ENCODE measurements around the gene ADAP1.

Gene ADAP1

DNA sequence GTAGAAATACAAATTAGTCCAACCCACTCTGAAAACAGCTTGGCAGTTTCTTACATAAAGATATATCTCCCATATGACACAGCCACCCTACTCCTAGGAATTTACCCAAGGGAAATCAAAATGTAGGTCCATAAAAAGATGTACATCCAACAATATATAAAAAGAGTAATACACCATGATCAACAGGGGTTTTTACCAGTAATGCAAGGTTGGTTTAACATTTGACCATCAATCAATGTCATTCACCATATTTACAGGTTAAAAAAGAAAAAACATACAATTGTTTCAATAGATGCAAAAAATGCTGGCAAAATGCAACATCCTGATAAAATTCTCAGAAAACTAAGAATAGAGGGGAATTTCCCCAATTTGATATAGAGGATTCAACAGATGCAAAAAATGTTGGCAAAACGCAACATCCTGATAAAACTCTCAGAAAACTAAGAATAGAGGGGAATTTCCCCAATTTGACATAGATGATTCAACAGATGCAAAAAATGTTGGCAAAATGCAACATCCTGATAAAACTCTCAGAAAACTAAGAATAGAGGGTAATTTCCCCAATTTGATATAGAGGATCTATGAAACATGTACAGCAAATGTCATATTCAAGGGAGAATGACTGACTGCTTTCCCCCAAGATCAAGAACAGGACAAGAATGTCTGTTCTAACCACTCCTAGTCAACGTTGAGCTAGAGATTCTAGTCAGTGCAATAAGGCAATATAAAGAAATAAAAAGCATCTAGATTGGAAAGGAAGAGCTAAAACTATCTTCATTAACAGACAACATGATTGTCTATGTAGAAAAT, 13.7 kb downstream of the ADAP1 start:
- H3K36me3 ChIP-seq = peaks cover 7 to 47% (median 27%) of the 10 kb centered on the region in 11 experiments; a peak in 20 of 22 replicates
- H3K9ac ChIP-seq = peak overlapping the region in 6 of 11 experiments; percentile 7 to 74 (median 48); a peak in 9 of 22 replicates
- H3K4me3 ChIP-seq = no peak overlapping the region; a peak in 1 of 20 replicates
- H3K4me2 ChIP-seq = peak overlapping the region in 10 of 11 experiments; percentile 6 to 92 (median 46); a peak in 17 of 22 replicates
- H3K9me3 ChIP-seq (replicated peaks in 1 of 11) = peaks cover 13 to 43% (median 16%) of the 10 kb centered on the region in 11 experiments; a peak in 21 of 22 replicates
- peaks cover 0 to 18% (median 5%) of the 10 kb centered on the region in 11 experiments; a peak in 7 of 22 replicates for H3K27me3 ChIP-seq
- H3K27ac ChIP-seq = peak overlapping the region; percentile 42 to 93 (median 73)
- peaks cover 15 to 82% (median 59%) of the 10 kb centered on the region in 10 experiments for H3K4me1 ChIP-seq
- H4K20me1 ChIP-seq = peaks cover 4 to 38% (median 25%) of the 10 kb centered on the region in 11 experiments; a peak in 20 of 22 replicates
- peak in 2 of 11 experiments; percentile 35 to 60; a peak in 3 of 22 replicates for TF ChIP-seq Cebpa-rat (IDR thresholded peaks at IDR 0.05)

DNA sequence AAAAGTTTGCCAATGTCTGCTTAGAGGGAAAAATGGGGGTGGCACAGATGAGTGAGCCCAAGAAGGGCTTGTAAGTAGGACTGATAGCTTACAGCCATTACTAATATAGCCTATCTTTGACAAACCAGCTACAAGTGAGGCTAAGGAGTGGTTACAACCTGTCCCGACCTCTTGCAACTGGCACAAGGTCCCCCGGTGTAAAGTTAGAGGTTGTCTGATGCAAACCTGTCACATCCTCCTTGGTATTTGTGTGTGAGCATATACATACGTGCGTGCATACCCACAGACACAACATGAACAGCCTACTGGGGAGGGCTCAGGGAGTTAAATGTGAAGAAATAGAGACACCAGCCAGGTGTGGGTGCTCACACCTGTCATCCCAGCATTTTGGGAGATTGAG, 14.6 kb downstream of the ADAP1 start:
- peaks cover 13 to 33% (median 16%) of the 10 kb centered on the region in 11 experiments; a peak in 21 of 22 replicates for H3K9me3 ChIP-seq (replicated peaks in 1 of 11)

DNA sequence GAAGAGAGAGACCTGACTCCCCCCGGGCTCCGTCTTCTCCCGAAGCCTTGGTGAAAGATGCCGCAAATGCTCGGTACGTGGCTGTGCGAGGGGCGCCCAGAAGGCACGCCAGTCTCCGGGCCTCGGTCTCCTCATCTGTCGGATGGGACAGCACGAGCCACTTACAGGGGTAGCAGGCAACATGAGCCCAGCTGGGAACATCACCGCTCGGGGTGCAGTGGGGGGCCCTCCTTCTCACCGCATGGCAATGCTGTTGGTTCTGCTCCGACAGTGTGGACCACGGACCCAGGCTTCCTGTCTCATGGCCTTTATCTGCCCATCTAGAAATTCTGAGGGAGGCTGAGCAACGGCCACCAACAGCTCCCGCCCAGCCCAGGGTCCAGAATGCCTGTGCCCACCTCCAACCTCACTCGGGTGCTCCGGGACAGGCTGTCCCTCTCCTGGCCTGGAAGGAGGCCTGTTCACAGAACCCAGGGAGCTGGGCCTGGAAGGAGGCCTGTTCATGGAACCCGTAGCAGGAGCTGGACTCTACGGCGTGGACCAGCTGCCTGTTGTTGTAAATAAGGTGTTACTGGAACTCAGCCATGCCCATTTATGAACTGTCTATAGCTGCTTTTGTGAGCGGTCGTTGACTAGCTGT, 15.8 kb downstream of the ADAP1 start:
- Histone ChIP-seq H4K20me1 (peaks cover 0 to 29% (median 16%) of the 10 kb centered on the region in 11 experiments; a peak in 12 of 22 replicates), H3K4me1 (peaks cover 29 to 81% (median 72%) of the 10 kb centered on the region in 10 experiments), H3K27ac (peak overlapping the region in 9 of 11 experiments; percentile 34 to 93 (median 56); a peak in 15 of 22 replicates), H3K27me3 (peaks cover 0 to 15% (median 0%) of the 10 kb centered on the region in 11 experiments; a peak in 5 of 22 replicates), H3K4me3 (no peak overlapping the region), H3K4me2 (peak overlapping the region in 6 of 11 experiments; percentile 10 to 92 (median 53); a peak in 9 of 22 replicates), H3K9me3 (replicated peaks in 1 of 11) (peaks cover 13 to 22% (median 15%) of the 10 kb centered on the region in 11 experiments; a peak in 21 of 22 replicates), H3K36me3 (peaks cover 7 to 48% (median 28%) of the 10 kb centered on the region in 11 experiments; a peak in 19 of 22 replicates), H3K9ac (peak overlapping the region in 3 of 11 experiments; percentile 7 to 33 (median 26); a peak in 4 of 22 replicates)
- no peak for TF ChIP-seq Cebpa-rat (IDR thresholded peaks at IDR 0.05)

More for the DNA sequence above, 14.6 kb downstream of the ADAP1 start:
- Histone ChIP-seq H3K4me1 (peaks cover 25 to 82% (median 66%) of the 10 kb centered on the region in 10 experiments), H3K4me3 (peak overlapping the region in 1 of 10 experiments; percentile 31; a peak in 4 of 20 replicates), H3K36me3 (peaks cover 4 to 46% (median 25%) of the 10 kb centered on the region in 11 experiments; a peak in 19 of 22 replicates), H3K9ac (peak overlapping the region in 4 of 11 experiments; percentile 48 to 63 (median 50); a peak in 6 of 22 replicates), H4K20me1 (peaks cover 0 to 35% (median 17%) of the 10 kb centered on the region in 11 experiments; a peak in 18 of 22 replicates), H3K4me2 (peak overlapping the region in 10 of 11 experiments; percentile 6 to 92 (median 48); a peak in 14 of 22 replicates), H3K27me3 (peaks cover 0 to 18% (median 2%) of the 10 kb centered on the region in 11 experiments; a peak in 7 of 22 replicates), H3K27ac (peak overlapping the region; percentile 42 to 93 (median 73); a peak in 21 of 22 replicates)
- TF ChIP-seq Cebpa-rat (IDR thresholded peaks at IDR 0.05) = no peak

DNA sequence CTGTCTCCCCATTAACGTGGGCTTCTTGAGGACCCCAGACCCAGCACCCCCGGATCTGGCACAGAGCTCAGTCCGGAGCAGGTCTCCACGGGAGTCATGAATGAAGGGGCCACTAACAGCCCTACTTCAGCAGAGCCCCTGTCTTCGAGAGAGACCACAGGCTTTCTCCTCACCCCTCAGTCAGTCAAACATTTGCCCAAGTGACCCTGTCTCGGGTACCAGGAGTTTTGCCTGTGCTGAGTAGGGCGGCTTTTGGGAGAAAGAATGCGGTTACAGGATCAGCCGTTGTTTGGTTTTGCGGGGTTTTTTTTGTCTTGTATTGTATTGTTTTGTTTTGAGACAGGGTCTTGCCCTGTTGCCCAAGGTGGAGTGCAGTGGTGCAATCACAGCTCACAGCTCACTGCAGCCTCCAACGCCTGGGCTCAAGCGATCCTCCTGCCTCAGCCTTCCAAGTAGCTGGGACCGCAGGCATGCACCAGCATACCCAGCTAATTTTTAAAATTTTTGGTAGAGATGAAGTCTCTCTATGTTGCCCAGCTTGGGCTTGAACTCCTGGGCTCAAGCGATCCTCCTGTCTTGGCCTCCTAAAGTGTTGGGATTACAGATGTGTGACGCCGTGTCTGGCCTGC, 16.5 kb downstream of the ADAP1 start:
- H3K27ac ChIP-seq = peak overlapping the region in 10 of 11 experiments; percentile 16 to 93 (median 52); a peak in 17 of 22 replicates
- peak overlapping the region in 9 of 11 experiments; percentile 10 to 92 (median 73); a peak in 14 of 22 replicates for H3K4me2 ChIP-seq

DNA sequence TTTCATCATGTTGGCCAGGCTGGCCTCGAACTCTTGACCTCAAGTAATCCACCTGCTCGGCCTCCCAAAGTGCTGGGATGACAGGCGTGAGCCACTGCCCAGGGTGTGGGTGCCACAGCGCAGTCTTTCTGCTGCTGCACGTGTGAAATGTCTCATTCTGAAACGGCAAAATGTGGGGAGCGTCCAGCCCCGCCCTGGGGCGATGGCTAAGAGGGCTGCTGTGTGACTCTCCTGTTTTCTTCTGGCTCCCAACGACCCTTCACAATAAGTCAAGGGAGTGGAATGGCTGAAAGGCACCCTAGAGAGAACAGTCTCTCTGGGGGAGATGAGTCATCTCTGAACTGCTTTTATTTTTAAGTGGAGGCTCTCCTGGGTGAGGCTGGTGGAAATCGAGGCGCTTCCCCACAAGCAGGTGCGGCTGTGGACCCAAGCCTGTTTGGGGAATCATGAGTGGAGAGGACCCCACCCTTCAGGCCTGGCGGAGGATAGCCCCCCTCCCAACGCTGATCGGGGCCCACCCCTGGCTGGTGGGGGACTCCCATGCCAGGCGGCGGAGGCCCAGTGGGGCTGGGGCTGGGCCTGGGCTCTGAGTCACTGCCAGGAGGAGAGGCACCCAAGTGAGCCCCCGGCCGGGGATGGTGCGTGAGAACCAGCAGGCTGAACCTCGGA, 18.0 kb downstream of the ADAP1 start:
- Histone ChIP-seq H3K9me3 (replicated peaks in 1 of 11) (peaks cover 12 to 22% (median 15%) of the 10 kb centered on the region in 11 experiments; a peak in 20 of 22 replicates), H4K20me1 (peaks cover 0 to 29% (median 18%) of the 10 kb centered on the region in 11 experiments; a peak in 12 of 22 replicates), H3K4me3 (no peak overlapping the region; a peak in 1 of 20 replicates), H3K27me3 (peaks cover 0 to 8% (median 0%) of the 10 kb centered on the region in 11 experiments; a peak in 1 of 22 replicates), H3K36me3 (peaks cover 12 to 60% (median 38%) of the 10 kb centered on the region in 11 experiments; a peak in 19 of 22 replicates), H3K27ac (peak overlapping the region; percentile 34 to 93 (median 66)), H3K4me2 (peak overlapping the region; percentile 55 to 92 (median 75)), H3K9ac (peak overlapping the region; percentile 8 to 67 (median 54); a peak in 18 of 22 replicates), H3K4me1 (peaks cover 44 to 91% (median 83%) of the 10 kb centered on the region in 10 experiments)
- TF ChIP-seq Cebpa-rat (IDR thresholded peaks at IDR 0.05) = no peak

More for the DNA sequence above, 16.5 kb downstream of the ADAP1 start:
- peaks cover 7 to 51% (median 30%) of the 10 kb centered on the region in 11 experiments; a peak in 19 of 22 replicates for H3K36me3 ChIP-seq
- peaks cover 0 to 13% (median 0%) of the 10 kb centered on the region in 11 experiments; a peak in 3 of 22 replicates for H3K27me3 ChIP-seq
- H3K4me3 ChIP-seq = no peak overlapping the region
- H3K9ac ChIP-seq = peak overlapping the region in 5 of 11 experiments; percentile 12 to 25 (median 15); a peak in 6 of 22 replicates
- H4K20me1 ChIP-seq = peaks cover 0 to 29% (median 16%) of the 10 kb centered on the region in 11 experiments; a peak in 12 of 22 replicates
- peaks cover 12 to 22% (median 15%) of the 10 kb centered on the region in 11 experiments; a peak in 21 of 22 replicates for H3K9me3 ChIP-seq (replicated peaks in 1 of 11)
- peaks cover 29 to 84% (median 74%) of the 10 kb centered on the region in 10 experiments for H3K4me1 ChIP-seq
- peak in 4 of 11 experiments; percentile 21 to 75 (median 52); a peak in 3 of 22 replicates for TF ChIP-seq Cebpa-rat (IDR thresholded peaks at IDR 0.05)

DNA sequence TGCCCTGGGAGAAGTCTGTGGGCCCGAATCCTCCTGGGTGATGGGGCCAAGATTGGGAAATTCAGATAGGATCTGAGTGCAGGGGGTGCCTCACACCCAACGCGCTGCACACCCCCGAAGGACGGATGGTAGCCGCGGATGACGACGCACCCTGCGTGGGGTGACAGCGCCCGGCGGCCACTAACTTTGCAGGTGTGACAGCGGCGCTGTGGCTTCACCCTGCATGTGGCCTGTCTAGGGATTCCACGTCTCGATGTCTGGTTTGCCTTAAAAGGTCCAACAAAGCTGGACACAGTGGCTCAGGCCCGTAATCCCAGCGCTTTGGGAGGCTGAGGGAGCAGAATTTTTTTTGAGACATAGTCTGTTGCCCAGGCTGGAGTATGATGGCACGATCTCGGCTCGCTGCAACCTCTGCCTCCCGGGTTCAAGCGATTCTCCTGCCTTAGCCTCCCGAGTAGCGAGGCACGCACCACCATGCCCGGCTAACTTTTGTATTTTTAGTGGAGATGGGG, 18.6 kb downstream of the ADAP1 start:
- Histone ChIP-seq H3K4me2 (peak overlapping the region; percentile 55 to 92 (median 75)), H3K27ac (peak overlapping the region in 10 of 11 experiments; percentile 34 to 93 (median 68); a peak in 19 of 22 replicates)

More for the DNA sequence above, 18.6 kb downstream of the ADAP1 start:
- peaks cover 0 to 29% (median 18%) of the 10 kb centered on the region in 11 experiments; a peak in 12 of 22 replicates for H4K20me1 ChIP-seq
- 0 out of 22 replicates have a peak, but pooled peaks cover 0 to 2% (median 0%) of the 10 kb centered on the region in 11 experiments for H3K27me3 ChIP-seq
- H3K4me3 ChIP-seq = no peak overlapping the region
- H3K4me1 ChIP-seq = peaks cover 49 to 91% (median 84%) of the 10 kb centered on the region in 10 experiments
- H3K9ac ChIP-seq = peak overlapping the region in 7 of 11 experiments; percentile 13 to 67 (median 60); a peak in 11 of 22 replicates
- H3K36me3 ChIP-seq = peaks cover 12 to 60% (median 38%) of the 10 kb centered on the region in 11 experiments; a peak in 19 of 22 replicates
- no peak for TF ChIP-seq Cebpa-rat (IDR thresholded peaks at IDR 0.05)
- H3K9me3 ChIP-seq (replicated peaks in 1 of 11) = peaks cover 11 to 22% (median 13%) of the 10 kb centered on the region in 11 experiments; a peak in 20 of 22 replicates

Data from BLaER1 treated with 17β-estradiol and CSF1 and Interleukin-3, amounts not matched to agents 10 nM and 100 nM (cell line).